HepG2 (cell line): ENCODE data around the gene SLC43A1. TPM values are rescaled to one million over a fixed set of nuclear protein-coding genes. Genes with fewer than 3 reads are reported as not detected.
A peak's percentile ranks its signal among the peaks of the same experiment; 100 is the strongest.

Experiments used
- FOXP4 ChIP-seq: sonication (generic); formaldehyde crosslinking; IDR thresholded peaks from 2 replicates; pipeline ENCODE4 v1.4.0; 2020; ENCODE audit warnings: missing genetic modification reagents
- HNF1B ChIP-seq: sonication (generic); formaldehyde crosslinking; IDR thresholded peaks from 2 replicates; pipeline ENCODE4 v1.5.1; 2020; ENCODE audit warnings: mild to moderate bottlenecking, moderate library complexity, missing genetic modification reagents
- HNRNPH1 ChIP-seq: fragments of 200-400 bp; formaldehyde crosslinking; optimal IDR thresholded peaks from 2 replicates; pipeline ENCODE3; 2017; ENCODE audit warnings: mild to moderate bottlenecking, low read depth, low read length
- HOXD1 ChIP-seq: sonication (generic); formaldehyde crosslinking; IDR thresholded peaks from 2 replicates; pipeline ENCODE4 v1.5.0; 2020; ENCODE audit warnings: missing genetic modification reagents
- KAT8 ChIP-seq: IDR thresholded peaks from 2 replicates; pipeline ENCODE4 v1.6.1; 2016; ENCODE audit warnings: missing genetic modification reagents, missing compliant biosample characterization
- NCOA2 ChIP-seq: sonication (generic); formaldehyde crosslinking; IDR thresholded peaks from 2 replicates; pipeline ENCODE4 v1.8.0; 2022; ENCODE audit warnings: inconsistent platforms
- RAD21 ChIP-seq: fragments of 450-650 bp; formaldehyde crosslinking; IDR thresholded peaks from 2 replicates; pipeline ENCODE4 v1.5.0; 2020; ENCODE audit warnings: mild to moderate bottlenecking
- ZFAT ChIP-seq: sonication (generic); formaldehyde crosslinking; conservative IDR thresholded peaks from 2 replicates; pipeline ENCODE4 v1.8.1; 2023; ENCODE audit warnings: missing genetic modification reagents, inconsistent platforms
- ZMAT3 ChIP-seq: sonication (generic); formaldehyde crosslinking; conservative IDR thresholded peaks from 2 replicates; pipeline ENCODE4 v1.7.0; 2021; ENCODE audit warnings: missing genetic modification reagents
- polyA plus RNA-seq, 8 experiments: library from polyadenylated mRNA; depleted of rRNA in 3 of 8; stranded (reverse) in 7 of 8; unstranded in 1 of 8; fragments of >200 nt; fragmentation: Illumina TruSeq in 4 of 8; extraction: Trizol in 4 of 8; gene quantifications; 2 replicates each; pipeline versions ENCODE4 v1.2.1 to v1.2.3, GENCODE V29; 2011 to 2016; ENCODE audit warnings: low read depth in 4 of 8, missing spikeins in 1 of 8, mixed read lengths in 1 of 8; ENCODE audit not compliant: insufficient read depth in 1 of 8
- total RNA-seq, 5 experiments: library from RNA; depleted of rRNA; stranded (reverse); fragments of >200 nt; fragmentation: Illumina TruSeq; extraction: Trizol; gene quantifications; 2 replicates each; pipeline ENCODE4 v1.2.3, GENCODE V29; 2016; ENCODE audit warnings: low read depth in 1 of 5
- TF ChIP-seq, protein P1 (sequence below): sonication (generic); formaldehyde crosslinking; IDR thresholded peaks from 2 replicates; pipeline ENCODE4 v1.5.0; 2020; ENCODE audit warnings: mild to moderate bottlenecking, missing genetic modification reagents, borderline replicate concordance
- TF ChIP-seq, protein P2 (sequence below): sonication (generic); formaldehyde crosslinking; IDR thresholded peaks from 2 replicates; pipeline ENCODE4 v1.4.0; 2020; ENCODE audit warnings: mild to moderate bottlenecking, missing genetic modification reagents

The SLC43A1 gene
- total and polyA plus RNA-seq, 2 of the 13 experiments (the other 11 are each of a cell fraction or from before 2014, with no cell fraction given), result 72.3 to 87.6 TPM

DNA sequence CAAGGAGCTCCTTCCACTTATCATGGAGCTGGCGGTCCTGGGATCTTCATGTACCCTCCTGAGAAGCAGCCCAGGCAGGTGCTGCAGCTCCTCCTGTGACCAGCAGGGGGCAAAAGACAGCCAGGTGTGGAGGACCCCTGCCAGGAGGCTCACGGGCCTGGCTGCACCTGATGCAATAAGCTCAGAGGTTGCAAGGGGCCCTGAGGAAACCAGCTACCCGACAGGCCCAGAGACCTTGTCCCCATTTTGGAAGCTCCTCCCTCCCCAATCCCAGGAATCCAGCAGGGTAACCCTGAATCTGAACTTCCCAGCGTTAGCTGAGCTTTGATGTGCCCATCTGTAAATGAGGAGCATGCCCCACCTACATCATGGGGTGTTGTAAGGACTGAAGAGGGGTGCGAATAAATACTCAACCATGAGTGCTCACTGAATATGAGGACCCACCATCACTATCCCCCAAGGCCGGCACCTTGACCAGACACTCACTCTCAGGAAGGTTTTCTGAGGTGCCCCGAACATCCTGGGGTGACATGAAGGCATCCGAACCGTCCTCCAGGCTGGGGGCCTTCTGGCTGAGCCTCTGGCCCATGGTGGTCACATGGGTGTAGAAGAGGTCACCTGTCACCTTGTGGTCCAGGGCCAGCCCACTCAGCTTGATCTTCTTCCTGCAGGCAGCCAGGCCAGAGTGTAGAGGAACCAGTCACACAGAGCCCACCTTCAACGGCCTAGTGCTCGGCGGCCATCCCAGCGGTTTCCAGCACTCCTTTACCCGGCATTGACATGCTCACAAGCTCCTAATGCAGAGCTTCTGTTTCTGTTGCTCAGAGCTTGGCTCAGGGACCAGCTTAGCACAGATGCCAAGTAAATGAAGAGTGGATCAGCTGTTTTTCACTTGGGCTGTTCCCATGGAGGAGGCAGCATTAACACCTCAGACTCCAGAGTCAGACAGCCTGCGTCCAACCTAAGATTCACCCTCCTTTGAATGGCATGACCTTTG, 21.7 kb downstream of the SLC43A1 start (continued):
- TF ChIP-seq, protein P1, sequence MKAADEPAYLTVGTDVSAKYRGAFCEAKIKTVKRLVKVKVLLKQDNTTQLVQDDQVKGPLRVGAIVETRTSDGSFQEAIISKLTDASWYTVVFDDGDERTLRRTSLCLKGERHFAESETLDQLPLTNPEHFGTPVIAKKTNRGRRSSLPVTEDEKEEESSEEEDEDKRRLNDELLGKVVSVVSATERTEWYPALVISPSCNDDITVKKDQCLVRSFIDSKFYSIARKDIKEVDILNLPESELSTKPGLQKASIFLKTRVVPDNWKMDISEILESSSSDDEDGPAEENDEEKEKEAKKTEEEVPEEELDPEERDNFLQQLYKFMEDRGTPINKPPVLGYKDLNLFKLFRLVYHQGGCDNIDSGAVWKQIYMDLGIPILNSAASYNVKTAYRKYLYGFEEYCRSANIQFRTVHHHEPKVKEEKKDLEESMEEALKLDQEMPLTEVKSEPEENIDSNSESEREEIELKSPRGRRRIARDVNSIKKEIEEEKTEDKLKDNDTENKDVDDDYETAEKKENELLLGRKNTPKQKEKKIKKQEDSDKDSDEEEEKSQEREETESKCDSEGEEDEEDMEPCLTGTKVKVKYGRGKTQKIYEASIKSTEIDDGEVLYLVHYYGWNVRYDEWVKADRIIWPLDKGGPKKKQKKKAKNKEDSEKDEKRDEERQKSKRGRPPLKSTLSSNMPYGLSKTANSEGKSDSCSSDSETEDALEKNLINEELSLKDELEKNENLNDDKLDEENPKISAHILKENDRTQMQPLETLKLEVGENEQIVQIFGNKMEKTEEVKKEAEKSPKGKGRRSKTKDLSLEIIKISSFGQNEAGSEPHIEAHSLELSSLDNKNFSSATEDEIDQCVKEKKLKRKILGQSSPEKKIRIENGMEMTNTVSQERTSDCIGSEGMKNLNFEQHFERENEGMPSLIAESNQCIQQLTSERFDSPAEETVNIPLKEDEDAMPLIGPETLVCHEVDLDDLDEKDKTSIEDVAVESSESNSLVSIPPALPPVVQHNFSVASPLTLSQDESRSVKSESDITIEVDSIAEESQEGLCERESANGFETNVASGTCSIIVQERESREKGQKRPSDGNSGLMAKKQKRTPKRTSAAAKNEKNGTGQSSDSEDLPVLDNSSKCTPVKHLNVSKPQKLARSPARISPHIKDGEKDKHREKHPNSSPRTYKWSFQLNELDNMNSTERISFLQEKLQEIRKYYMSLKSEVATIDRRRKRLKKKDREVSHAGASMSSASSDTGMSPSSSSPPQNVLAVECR, result peak; percentile 62; the same call in 1 of the 2 replicates
- TF ChIP-seq FOXP4 (CRISPR knock-in tag) (0 out of 2 replicates have a peak, but pooled peaks have one; percentile 20), NCOA2 (CRISPR knock-in tag) (peak; percentile 59; the same call in 1 of the 2 replicates), ZMAT3 (CRISPR knock-in tag) (peak; percentile 56; the same call in 1 of the 2 replicates), KAT8 (CRISPR knock-in tag) (peak; percentile 67; the same call in 1 of the 2 replicates), RAD21 (CRISPR knock-in tag) (peak; percentile 96), HNF1B (CRISPR knock-in tag) (peak; percentile 69; the same call in 1 of the 2 replicates), ZFAT (CRISPR knock-in tag) (no peak), HOXD1 (no peak; the same call in 1 of the 2 replicates), HNRNPH1 (no peak)
- TF ChIP-seq, protein P2, sequence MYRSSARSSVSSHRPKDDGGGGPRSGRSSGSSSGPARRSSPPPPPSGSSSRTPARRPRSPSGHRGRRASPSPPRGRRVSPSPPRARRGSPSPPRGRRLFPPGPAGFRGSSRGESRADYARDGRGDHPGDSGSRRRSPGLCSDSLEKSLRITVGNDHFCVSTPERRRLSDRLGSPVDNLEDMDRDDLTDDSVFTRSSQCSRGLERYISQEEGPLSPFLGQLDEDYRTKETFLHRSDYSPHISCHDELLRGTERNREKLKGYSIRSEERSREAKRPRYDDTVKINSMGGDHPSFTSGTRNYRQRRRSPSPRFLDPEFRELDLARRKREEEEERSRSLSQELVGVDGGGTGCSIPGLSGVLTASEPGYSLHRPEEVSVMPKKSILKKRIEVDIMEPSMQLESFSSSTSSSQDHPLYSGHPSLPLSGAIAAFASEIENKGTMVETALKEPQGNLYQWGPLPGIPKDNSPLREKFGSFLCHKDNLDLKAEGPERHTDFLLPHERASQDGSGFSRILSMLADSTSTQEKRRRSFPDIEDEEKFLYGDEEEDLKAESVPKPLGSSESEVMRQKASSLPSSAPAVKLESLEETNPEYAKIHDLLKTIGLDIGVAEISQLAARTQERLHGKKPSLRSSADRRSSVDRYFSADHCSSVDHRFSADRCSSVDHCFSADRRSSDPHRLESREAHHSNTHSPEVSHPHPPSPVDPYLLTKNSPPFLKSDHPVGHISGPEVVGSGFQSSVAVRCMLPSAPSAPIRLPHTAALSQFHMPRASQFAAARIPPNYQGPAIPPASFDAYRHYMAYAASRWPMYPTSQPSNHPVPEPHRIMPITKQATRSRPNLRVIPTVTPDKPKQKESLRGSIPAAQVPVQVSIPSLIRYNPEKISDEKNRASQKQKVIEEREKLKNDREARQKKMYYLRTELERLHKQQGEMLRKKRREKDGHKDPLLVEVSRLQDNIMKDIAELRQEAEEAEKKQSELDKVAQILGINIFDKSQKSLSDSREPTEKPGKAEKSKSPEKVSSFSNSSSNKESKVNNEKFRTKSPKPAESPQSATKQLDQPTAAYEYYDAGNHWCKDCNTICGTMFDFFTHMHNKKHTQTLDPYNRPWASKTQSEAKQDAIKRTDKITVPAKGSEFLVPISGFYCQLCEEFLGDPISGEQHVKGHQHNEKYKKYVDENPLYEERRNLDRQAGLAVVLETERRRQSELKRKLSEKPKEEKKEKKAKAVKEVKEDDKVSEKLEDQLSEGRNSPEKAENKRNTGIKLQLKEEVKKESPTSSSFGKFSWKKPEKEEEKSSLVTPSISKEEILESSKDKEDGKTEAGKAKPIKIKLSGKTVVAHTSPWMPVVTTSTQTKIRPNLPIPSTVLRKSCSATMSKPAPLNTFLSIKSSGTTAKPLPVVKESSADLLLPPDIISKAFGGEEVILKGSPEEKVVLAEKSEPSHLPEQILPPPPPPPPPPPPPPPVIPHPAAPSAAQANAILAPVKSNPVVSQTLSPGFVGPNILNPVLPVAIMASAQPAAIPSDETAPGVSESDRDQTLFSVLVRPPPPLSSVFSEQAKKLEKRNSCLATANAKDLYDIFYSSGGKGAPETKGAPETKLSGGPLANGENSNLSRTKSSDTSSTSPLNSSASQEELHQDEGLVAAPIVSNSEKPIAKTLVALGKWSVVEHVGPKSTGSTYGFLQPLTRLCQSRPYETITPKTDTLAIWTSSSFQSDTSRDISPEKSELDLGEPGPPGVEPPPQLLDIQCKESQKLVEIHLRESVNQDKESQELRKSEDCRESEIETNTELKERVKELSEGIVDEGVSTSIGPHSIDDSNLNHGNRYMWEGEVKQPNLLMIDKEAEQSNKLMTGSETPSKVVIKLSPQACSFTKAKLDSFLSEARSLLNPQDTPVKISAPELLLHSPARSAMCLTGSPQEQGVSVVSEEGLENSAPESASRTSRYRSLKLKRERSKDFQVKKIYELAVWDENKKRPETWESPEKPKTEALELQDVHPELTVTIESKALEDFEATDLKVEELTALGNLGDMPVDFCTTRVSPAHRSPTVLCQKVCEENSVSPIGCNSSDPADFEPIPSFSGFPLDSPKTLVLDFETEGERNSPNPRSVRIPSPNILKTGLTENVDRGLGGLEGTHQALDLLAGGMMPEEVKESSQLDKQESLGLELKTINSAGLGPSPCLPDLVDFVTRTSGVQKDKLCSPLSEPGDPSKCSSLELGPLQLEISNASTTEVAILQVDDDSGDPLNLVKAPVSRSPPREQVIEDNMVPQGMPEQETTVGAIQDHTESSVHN (CRISPR knock-in tag), result no peak
